GM12873 (cell line): Measurements from ENCODE around the gene HPCAL4.

ENCODE experiments used
- CTCF ChIP-seq: IDR thresholded peaks from 2 replicates; pipeline ENCODE4 v1.5.1; 2012; ENCODE audit warnings: low read depth, mild to moderate bottlenecking, moderate library complexity, low read length, control low read depth; ENCODE audit not compliant: insufficient read depth; ENCODE audit errors: missing control alignments

The HPCAL4 gene

GRCh38 chr1:39635205-39635870, 55.9 kb downstream of the HPCAL4 start:
- TF ChIP-seq CTCF: no peak

- TF ChIP-seq CTCF: no peak
Measured at GRCh38 chr1:39633422-39633821, 57.8 kb downstream of the HPCAL4 start.

GRCh38 chr1:39632682-39633417, 58.4 kb downstream of the HPCAL4 start:
- TF ChIP-seq CTCF: no peak

GRCh38 chr1:39632323-39632681, 58.9 kb downstream of the HPCAL4 start:
- TF ChIP-seq CTCF: no peak

- no peak for TF ChIP-seq CTCF
Measured at GRCh38 chr1:39631361-39632322, 59.6 kb downstream of the HPCAL4 start.

GRCh38 chr1:39628807-39629350, 62.4 kb downstream of the HPCAL4 start:
- no peak for TF ChIP-seq CTCF
